Rectal smooth muscle tissue (tissue), 1 donor: ENCODE results near the gene CCDC18.
"Not testable (repeated sequence)": the region's sequence is repeated elsewhere in the genome, so short reads cannot be mapped to it uniquely, and the experiment has no call there.

ENCODE experiments used
- H3K27ac ChIP-seq: one replicate; pipeline ENCODE4 v1.7.0; 2013; ENCODE audit warnings: low read depth, low read length, inconsistent platforms
- H3K27me3 ChIP-seq: one replicate; pipeline ENCODE4 v1.7.0; 2013; ENCODE audit warnings: low read length; ENCODE audit not compliant: control insufficient read depth, insufficient read depth
- H3K36me3 ChIP-seq: one replicate; pipeline ENCODE4 v1.7.0; 2013; ENCODE audit warnings: low read length; ENCODE audit not compliant: control insufficient read depth, insufficient read depth
- H3K4me1 ChIP-seq: one replicate; pipeline ENCODE4 v1.7.0; 2013; ENCODE audit warnings: low read length; ENCODE audit not compliant: control insufficient read depth, insufficient read depth
- H3K4me3 ChIP-seq: one replicate; pipeline ENCODE4 v1.7.0; 2013; ENCODE audit warnings: low read length
- H3K9ac ChIP-seq: one replicate; pipeline ENCODE4 v1.7.0; 2013; ENCODE audit warnings: low read length

The CCDC18 gene

DNA sequence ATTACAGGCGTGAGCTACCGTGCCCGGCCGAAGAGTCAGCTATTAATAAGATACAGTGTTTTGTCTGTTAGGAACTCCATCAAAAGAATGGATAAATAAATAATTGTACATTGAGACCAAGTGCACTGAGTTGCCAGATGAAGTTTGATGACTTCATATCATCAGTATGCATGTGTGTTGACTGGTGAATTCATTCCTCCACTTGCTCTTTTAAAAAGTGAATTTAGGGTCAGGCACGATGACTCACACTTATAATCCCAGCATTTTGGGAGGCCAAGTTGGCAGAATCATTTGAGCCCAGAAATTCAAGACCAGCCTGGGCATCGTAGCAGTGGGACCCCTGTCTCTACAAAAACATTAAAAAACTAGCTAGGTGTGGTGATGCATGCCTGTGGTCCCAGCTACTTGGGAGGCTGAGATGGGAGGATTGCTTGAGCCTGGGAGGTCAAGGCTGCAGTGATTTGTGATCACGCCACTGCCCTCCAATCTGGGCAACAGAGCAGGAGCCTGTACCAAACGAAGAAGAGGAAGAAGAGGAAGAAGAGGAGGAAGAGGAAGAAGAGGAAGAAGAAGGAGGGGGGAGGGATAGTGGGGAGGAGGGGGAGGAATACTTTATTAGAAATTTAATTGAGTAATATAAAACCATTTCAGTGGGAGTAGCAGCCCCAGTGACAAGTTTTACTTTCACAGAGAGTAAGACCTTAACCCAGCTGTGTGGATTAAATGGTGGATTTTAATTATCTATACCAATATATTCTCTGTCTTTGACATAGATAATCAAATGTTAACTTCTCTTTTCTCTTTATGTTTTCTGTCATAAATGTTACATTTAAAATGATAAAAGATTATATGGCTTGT lies 74.9 kb downstream of the CCDC18 start:
- Histone ChIP-seq H3K36me3 (no peaks in the 10 kb centered on the region), H3K9ac (no peak overlapping the region)

DNA sequence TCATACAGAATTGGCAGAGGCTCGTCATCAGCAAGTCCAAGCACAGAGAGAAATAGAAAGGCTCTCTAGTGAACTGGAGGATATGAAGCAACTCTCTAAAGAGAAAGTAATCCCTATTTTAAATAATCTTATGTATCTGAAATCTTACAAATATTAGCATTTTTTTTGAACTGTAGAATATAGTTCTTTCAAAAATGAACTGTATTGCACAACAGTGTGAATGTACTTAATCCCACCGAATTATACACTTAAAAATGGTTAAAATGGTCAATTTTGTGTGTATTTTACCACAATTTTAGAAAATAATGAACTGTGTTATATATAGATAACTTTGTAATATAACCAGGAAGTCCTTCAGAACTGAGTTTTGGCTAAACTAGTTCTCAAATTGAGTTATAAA lies 75.9 kb downstream of the CCDC18 start:
- H3K27me3 ChIP-seq, result no peaks in the 10 kb centered on the region
- H3K4me1 ChIP-seq, result no peaks in the 10 kb centered on the region
- H3K4me3 ChIP-seq, result no peak overlapping the region
- H3K36me3 ChIP-seq, result peaks cover 1% of the 10 kb centered on the region
- no peak overlapping the region for H3K27ac ChIP-seq
- no peak overlapping the region for H3K9ac ChIP-seq

More for the DNA sequence above, 74.9 kb downstream of the CCDC18 start:
- H3K4me3 ChIP-seq, result no peak overlapping the region
- H3K4me1 ChIP-seq, result no peaks in the 10 kb centered on the region
- no peak overlapping the region for H3K27ac ChIP-seq
- no peaks in the 10 kb centered on the region for H3K27me3 ChIP-seq

DNA sequence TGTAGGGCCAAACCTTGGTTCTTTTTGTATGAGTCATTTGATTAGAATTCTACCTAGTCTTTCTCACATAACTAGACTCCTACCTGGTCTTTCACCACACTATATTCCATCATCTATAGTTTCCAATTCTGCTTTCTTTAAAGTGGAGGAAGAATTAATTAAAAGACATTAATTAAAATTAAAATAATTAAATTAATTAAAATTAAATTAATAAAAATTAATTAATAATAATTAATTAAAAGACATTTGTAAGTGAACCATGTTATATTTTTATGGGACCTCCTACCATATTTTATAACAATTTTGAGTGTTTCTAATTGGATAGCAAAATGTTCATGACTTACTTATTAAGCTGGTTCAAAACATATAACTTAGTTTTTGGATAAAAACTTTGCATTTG lies 77.4 kb downstream of the CCDC18 start:
- peaks cover 3% of the 10 kb centered on the region for H3K36me3 ChIP-seq
- H3K4me1 ChIP-seq, result no peaks in the 10 kb centered on the region
- no peak overlapping the region for H3K4me3 ChIP-seq
- H3K27me3 ChIP-seq, result no peaks in the 10 kb centered on the region
- no peak overlapping the region for H3K27ac ChIP-seq
- H3K9ac ChIP-seq, result no peak overlapping the region

DNA sequence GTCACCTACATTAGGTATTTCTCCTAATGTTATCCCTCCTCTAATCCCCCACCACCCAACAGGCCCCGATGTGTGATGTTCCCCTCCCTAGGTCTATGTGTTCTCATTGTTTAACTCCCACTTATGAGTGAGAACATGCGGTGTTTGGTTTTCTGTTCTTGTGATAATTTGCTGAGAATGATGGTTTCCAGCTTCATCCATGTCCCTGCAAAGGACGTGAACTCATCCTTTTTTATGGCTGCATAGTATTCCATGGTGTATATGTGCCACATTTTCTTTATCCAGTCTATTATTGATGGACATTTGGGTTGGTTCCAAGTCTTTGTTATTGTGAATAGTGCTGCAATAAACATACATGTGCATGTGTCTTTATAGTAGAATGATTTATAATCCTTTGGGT lies 80.2 kb downstream of the CCDC18 start:
- not testable (repeated sequence) for H3K4me3 ChIP-seq, H3K9ac ChIP-seq, H3K4me1 ChIP-seq, H3K36me3 ChIP-seq, H3K27ac ChIP-seq, H3K27me3 ChIP-seq

DNA sequence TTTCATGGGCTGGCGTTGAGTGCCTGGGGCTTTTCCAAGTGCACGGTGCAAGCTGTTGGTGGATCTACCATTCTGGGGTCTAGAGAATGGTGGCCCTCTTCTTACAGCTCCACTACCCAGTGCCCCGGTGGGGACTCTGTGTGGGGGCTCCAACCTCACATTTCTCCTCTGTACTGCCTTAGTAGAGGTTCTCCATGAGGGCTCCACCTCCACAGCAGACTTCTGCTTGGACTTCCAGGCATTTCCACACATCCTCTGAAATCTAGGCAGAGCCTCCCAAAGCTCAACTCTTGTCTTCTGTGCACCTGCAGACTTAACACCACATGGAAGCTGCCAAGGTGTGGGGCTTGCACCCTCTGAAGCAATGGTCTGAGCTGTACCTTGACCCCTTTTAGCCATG lies 82.1 kb downstream of the CCDC18 start:
- Histone ChIP-seq H3K36me3 (peaks cover 3% of the 10 kb centered on the region), H3K27me3 (no peaks in the 10 kb centered on the region), H3K27ac (no peak overlapping the region), H3K9ac (no peak overlapping the region), H3K4me1 (no peaks in the 10 kb centered on the region), H3K4me3 (no peak overlapping the region)

DNA sequence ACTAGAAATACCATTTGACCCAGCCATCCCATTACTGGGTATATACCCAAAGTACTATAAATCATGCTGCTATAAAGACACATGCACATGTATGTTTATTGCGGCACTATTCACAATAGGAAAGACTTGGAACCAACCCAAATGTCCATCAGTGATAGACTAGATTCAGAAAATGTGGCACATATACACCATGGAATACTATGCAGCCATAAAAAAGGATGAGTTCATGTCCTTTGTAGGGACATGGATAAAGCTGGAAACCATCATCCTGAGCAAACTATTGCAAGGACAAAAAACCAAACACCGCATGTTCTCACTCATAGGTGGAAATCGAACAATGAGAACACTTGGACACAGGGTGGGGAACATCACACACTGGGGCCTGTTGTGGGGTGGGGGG lies 88.4 kb downstream of the CCDC18 start:
- not testable (repeated sequence) for H3K9ac ChIP-seq, H3K4me1 ChIP-seq, H3K36me3 ChIP-seq, H3K4me3 ChIP-seq, H3K27me3 ChIP-seq, H3K27ac ChIP-seq

DNA sequence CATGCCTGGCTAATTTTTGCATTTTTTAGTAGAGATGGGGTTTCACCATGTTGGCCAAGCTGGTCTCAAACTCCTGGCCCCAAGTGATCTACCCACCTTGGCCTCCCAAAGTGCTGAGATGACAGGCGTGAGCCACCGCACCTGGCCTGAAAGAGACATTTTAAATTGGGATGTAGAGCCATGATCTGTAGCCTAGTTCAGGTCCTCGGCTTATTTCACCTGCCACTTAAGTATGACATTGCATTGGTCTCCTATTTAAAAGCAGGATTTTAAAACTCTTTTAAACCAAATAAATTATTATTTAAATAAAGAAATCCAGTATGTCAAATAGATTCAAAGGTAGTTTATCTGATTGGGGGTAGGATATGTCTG lies 94.7 kb downstream of the CCDC18 start:
- H3K4me1 ChIP-seq, H3K27me3 ChIP-seq, H3K36me3 ChIP-seq, H3K27ac ChIP-seq, H3K4me3 ChIP-seq, H3K9ac ChIP-seq: not testable (repeated sequence)

DNA sequence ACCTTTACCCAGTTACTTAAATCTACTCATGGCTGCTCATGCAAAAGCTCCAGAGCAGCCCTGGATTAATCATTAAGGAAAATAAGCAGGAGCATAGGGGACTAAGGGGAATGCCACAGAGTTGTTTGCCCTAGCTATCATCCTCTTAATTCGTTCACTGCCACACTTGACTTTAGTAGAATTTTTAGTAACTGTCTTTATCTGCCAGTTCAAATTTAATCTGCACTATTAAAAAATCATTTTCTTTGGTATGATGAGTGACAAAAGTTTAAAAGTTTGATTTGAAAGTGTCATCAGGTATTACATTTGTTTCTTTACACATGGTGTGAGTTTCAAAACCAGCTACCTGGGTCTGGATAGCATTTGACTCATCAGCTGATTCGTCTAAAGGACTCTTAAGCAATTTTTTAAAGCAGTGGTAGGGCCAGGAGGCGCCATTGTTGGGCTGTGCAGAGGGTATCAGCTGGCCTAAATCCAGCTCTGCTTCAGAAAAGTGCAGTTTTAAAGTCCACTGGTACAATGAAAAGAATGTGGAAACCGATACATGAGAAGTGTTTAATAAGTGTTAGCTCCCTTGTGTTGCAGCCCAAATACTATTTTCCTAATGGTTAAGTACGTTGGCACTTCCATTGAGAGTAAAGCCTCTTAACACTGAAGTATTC lies 95.2 kb downstream of the CCDC18 start:
- Histone ChIP-seq H3K9ac (no peak overlapping the region), H3K36me3 (no peaks in the 10 kb centered on the region), H3K27me3 (no peaks in the 10 kb centered on the region), H3K4me3 (no peak overlapping the region), H3K4me1 (no peaks in the 10 kb centered on the region), H3K27ac (no peak overlapping the region)

DNA sequence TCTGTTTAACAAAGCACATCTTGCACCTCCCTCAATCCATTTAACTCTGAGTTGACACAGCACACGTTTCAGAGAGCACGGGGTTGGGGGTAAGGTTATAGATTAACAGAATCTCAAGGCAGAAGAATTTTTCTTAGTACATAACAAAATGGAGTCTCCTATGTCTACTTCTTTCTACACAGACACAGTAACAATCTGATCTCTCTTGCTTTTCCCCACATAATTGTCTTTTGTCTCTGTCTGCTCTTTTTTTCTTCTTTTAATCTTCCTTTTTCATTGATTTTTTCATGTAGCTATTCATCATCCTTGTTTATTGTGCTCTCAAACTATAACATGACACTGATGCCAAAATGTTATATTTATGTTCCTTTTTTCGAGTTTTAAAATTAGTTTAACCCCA lies 97.0 kb downstream of the CCDC18 start:
- H3K4me1 ChIP-seq, H3K27me3 ChIP-seq, H3K27ac ChIP-seq, H3K36me3 ChIP-seq, H3K9ac ChIP-seq, H3K4me3 ChIP-seq: not testable (repeated sequence)

DNA sequence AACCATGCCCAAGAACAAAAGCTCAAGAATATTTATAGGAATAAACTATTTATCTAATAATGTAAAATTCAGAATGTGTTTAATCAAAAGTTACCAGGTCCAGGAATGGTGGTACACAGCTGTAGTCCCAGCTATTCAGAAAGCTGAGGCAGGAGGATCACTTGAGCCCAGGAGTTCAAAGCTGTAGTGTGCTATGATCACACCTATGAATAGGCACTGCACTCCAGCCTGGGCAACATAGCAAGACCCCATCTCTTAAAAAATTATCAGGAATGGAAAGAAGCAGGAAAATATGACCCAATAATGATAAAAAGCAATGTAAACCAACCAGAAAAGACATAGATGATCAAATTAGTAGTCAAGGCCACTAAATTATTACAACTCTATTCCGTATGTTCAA lies 103.0 kb downstream of the CCDC18 start:
- no peak overlapping the region for H3K9ac ChIP-seq
- H3K36me3 ChIP-seq, result no peaks in the 10 kb centered on the region
- no peaks in the 10 kb centered on the region for H3K27me3 ChIP-seq
- H3K27ac ChIP-seq, result no peak overlapping the region
- no peak overlapping the region for H3K4me3 ChIP-seq
- no peaks in the 10 kb centered on the region for H3K4me1 ChIP-seq

DNA sequence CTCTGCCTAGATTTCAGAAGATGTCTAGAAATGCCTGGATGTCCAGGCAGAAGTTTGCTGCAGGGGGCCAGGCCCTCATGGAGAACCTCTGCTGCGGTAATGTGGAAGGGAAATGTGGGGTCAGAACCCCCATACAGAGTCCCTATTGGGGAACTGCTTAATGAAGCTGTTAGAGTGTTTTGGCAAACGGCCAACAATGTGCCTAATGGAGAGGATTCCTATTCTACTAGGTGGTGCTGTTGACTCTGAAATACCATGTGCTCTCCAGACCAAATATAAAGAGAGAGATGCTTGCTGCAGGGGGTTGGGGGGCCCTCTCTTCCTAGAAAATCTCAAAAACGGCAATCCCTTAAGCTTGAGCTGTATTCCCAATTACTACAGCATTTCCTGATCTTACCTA lies 108.0 kb downstream of the CCDC18 start:
- Histone ChIP-seq H3K27me3 (no peaks in the 10 kb centered on the region), H3K4me1 (no peaks in the 10 kb centered on the region), H3K4me3 (no peak overlapping the region), H3K9ac (no peak overlapping the region), H3K36me3 (peaks cover 3% of the 10 kb centered on the region), H3K27ac (no peak overlapping the region)

DNA sequence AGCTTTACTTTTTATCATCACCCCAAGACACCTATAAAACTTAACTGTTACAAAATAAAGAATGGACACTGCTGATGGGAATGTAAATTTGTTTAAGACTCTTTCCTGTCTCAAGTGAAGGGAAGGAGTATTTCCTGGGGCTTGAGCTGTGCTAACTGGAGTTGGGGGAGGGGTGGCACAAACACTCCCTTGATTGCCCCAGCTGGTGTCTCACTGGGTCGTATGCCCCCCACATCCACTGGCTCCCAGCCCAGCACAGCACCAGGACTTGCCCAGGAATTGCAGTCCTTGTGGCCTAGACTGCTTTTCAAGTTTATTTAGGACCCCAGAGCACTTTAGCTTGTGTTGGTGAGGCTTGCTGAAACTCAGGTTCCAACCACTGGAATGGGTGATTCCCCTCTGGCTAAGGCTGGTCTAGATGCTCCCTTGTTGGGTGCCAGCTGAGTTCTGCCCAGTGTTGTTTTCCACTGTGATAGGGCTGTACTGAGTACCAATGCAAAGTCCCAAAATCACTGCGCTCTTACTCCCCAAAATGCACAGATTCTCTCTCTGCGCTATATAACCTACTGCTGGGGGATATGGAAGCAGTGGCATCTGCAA lies 116.1 kb downstream of the CCDC18 start:
- no peaks in the 10 kb centered on the region for H3K27me3 ChIP-seq
- no peaks in the 10 kb centered on the region for H3K36me3 ChIP-seq
- H3K27ac ChIP-seq, result no peak overlapping the region
- no peaks in the 10 kb centered on the region for H3K4me1 ChIP-seq
- H3K9ac ChIP-seq, result no peak overlapping the region
- H3K4me3 ChIP-seq, result no peak overlapping the region

DNA sequence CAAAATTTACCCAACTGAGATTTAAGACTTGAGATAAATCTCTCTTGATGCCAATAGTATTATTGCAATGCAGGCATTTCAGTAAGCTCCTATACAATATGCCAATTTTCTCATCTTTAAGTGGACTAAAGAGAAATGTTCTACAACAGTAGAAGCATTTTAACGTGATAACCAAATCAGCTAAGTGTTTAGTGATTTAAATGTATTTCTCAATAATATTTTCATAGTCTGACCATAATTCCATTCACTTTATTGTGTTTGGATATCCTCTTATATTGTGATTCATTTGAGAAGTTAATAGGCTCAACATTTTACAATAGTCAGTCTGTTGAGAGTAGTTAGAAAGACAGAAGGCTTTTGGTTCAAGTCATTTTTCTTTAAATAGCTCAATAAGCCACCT lies 120.6 kb downstream of the CCDC18 start:
- Histone ChIP-seq H3K27me3 (no peaks in the 10 kb centered on the region), H3K27ac (no peak overlapping the region), H3K4me3 (no peak overlapping the region)

More for the DNA sequence above, 120.6 kb downstream of the CCDC18 start:
- Histone ChIP-seq H3K36me3 (no peaks in the 10 kb centered on the region), H3K4me1 (no peaks in the 10 kb centered on the region), H3K9ac (no peak overlapping the region)
